GM12878 (cell line): ENCODE data around the gene UMOD. TPM values are rescaled to one million over a fixed set of nuclear protein-coding genes. Genes with fewer than 3 reads are reported as not detected.

Experiments used
- ATAC-seq: fragments of 200-7000 bp; cut with Tn5 transposase; 3 replicates; pipeline ENCODE4 v1.9.1; 2020; ENCODE audit warnings: mild to moderate bottlenecking, moderate library complexity
- BruUV-seq: library from RNA; stranded (reverse); fragments of 400-500 nt; replicated peaks from 2 replicates; lab custom pipeline; 2021; lab: Mats Ljungman, UMichigan
- CTCF ChIA-PET: fragments of 300-600 bp; sonication (Branson Sonifier 250); formaldehyde crosslinking; extraction: SDS; loops from one replicate; lab custom pipeline; 2021; ENCODE audit warnings: inconsistent platforms; lab: Yijun Ruan, JAX
- POLR2A ChIA-PET: fragments of 350-600 bp; formaldehyde crosslinking; extraction: SDS; loops from one replicate; lab custom pipeline; 2021; ENCODE audit warnings: inconsistent platforms; lab: Charles Lee
- RAD21 ChIA-PET: fragments of 300-600 bp; sonication (Branson Sonifier 250); formaldehyde crosslinking; loops from one replicate; lab custom pipeline; 2023; ENCODE audit warnings: antibody characterized with exemption; ENCODE audit not compliant: unreplicated experiment; lab: Charles Lee
- SMC1A ChIA-PET: fragments of 300-600 bp; sonication (Branson Sonifier 250); formaldehyde crosslinking; loops from one replicate; lab custom pipeline; 2023; ENCODE audit not compliant: unreplicated experiment, uncharacterized antibody; lab: Charles Lee
- DNase-seq: peaks from one replicate; pipeline ENCODE4 v3.0.0-alpha.2; 2011; ENCODE audit warnings: low read depth, low spot score
- FAIRE-seq: peaks from 3 replicates; lab custom pipeline; 2011; peaks lifted over from hg19 to GRCh38; lab: Jason Lieb, UNC
- H2AFZ ChIP-seq: 2 replicates; pipeline ENCODE4 v1.6.0; 2011; ENCODE audit warnings: low read depth, low read length, control low read depth; ENCODE audit not compliant: control insufficient read depth
- H3K27ac ChIP-seq: 2 replicates; pipeline ENCODE4 v1.5.1; 2011; ENCODE audit warnings: control low read depth; ENCODE audit not compliant: control insufficient read depth, insufficient read depth
- H3K27me3 ChIP-seq, 2 experiments: replicated peaks in 1 of 2; 2 replicates each; pipeline versions ENCODE4 v1.6.0 to v1.6.1; 2011; ENCODE audit warnings: low read length in 1 of 2; ENCODE audit not compliant: control insufficient read depth in 2 of 2, insufficient read depth in 2 of 2
- H3K36me3 ChIP-seq, 2 experiments: 2 replicates each; pipeline ENCODE4 v1.5.1; 2011; ENCODE audit warnings: low read length in 1 of 2; ENCODE audit not compliant: control insufficient read depth in 2 of 2, insufficient read depth in 2 of 2
- H3K4me1 ChIP-seq: 2 replicates; pipeline ENCODE4 v1.6.1; 2011; ENCODE audit warnings: mild to moderate bottlenecking, low read length, moderate library complexity, mixed read lengths; ENCODE audit not compliant: control insufficient read depth, insufficient read depth
- H3K4me2 ChIP-seq: 2 replicates; pipeline ENCODE4 v1.6.0; 2011; ENCODE audit warnings: control low read depth; ENCODE audit not compliant: control insufficient read depth, insufficient read depth
- H3K4me3 ChIP-seq: fragments of 200-600 bp; sonication (generic); 2 replicates; pipeline ENCODE4 v1.5.1; 2016
- H3K79me2 ChIP-seq: 2 replicates; pipeline ENCODE4 v1.6.0; 2011; ENCODE audit warnings: low read length; ENCODE audit not compliant: control insufficient read depth, insufficient read depth
- H3K9ac ChIP-seq: 2 replicates; pipeline ENCODE4 v1.8.0; 2011; ENCODE audit warnings: low read length, control low read depth, mixed read lengths; ENCODE audit not compliant: control insufficient read depth, insufficient read depth
- H3K9me3 ChIP-seq: replicated peaks from 3 replicates; pipeline ENCODE4 v1.5.1; 2011; ENCODE audit warnings: mild to moderate bottlenecking, low read length; ENCODE audit not compliant: control insufficient read depth, insufficient read depth
- H4K20me1 ChIP-seq: 2 replicates; pipeline ENCODE4 v1.6.0; 2011; ENCODE audit not compliant: control insufficient read depth, insufficient read depth
- BCLAF1 ChIP-seq: fragments of 450-650 bp; IDR thresholded peaks from 2 replicates; pipeline ENCODE4 v1.6.1; 2017; ENCODE audit warnings: antibody characterized with exemption, mild to moderate bottlenecking, moderate library complexity
- NBN ChIP-seq: fragments of 450-650 bp; IDR thresholded peaks from 2 replicates; pipeline ENCODE4 v1.6.1; 2016
- SUPT20H ChIP-seq: IDR thresholded peaks from 2 replicates; pipeline ENCODE4 v1.6.1; 2011; ENCODE audit warnings: low read depth, mild to moderate bottlenecking, low read length, moderate library complexity, borderline replicate concordance; ENCODE audit not compliant: control insufficient read depth
- WGBS: methylation state at CpG from one replicate; pipeline ENCODE4 v1.1.6; 2016; ENCODE audit warnings: low lambda C conversion rate; ENCODE audit not compliant: insufficient replicate concordance, insufficient coverage; ENCODE audit errors: missing lambda C conversion rate; 5-methylcytosine and 5-hydroxymethylcytosine counted together
- in situ Hi-C: fragments of 300-500 bp; cut with MboI; formaldehyde crosslinking; loops from 9 replicates; pipeline ENCODE4 v1.14.3; 2018; ENCODE audit warnings: mixed read lengths
- intact Hi-C: fragments of 100-400 bp; cut with micrococcal nuclease; formaldehyde crosslinking; loops from one replicate; pipeline ENCODE4 v1.14.2; 2022; ENCODE audit not compliant: unreplicated experiment
- polyA plus RNA-seq, 11 experiments: library from polyadenylated mRNA; depleted of rRNA in 4 of 11; unstranded in 6 of 11; stranded (reverse) in 5 of 11; fragments of >200 nt; fragmentation: Nextera tagmentation in 4 of 11; fragmentation: Illumina TruSeq in 1 of 11; extraction: Ambion mirVana in 4 of 11; extraction: Trizol in 1 of 11; gene quantifications; 1 replicate in 1 of 11; 2 replicates in 10 of 11; pipeline versions ENCODE4 v1.2.1 to v1.2.3, GENCODE V29; 2011 to 2016; ENCODE audit warnings: inconsistent platforms in 2 of 11, missing spikeins in 2 of 11, low read depth in 1 of 11
- total RNA-seq, 4 experiments: library from RNA; depleted of rRNA in 3 of 4; stranded (reverse); fragments of >200 nt in 3 of 4; fragmentation: Illumina TruSeq in 1 of 4; extraction: Trizol in 1 of 4; gene quantifications; 2 replicates each; pipeline versions ENCODE4 v1.2.1 to v1.2.3, GENCODE V29; 2013 to 2021

Gene UMOD
- total and polyA plus RNA-seq, 10 of the 15 experiments (the other 5 are each of a cell fraction or from before 2014, with no cell fraction given) = not detected

GRCh38 chr16:20388854-20389253 is 36.3 kb upstream of the UMOD start:
- no peak for FAIRE-seq
- H3K27me3 ChIP-seq = no peaks in the 10 kb centered on the region
- no peak for ATAC-seq
- H3K4me2 ChIP-seq = no peak overlapping the region
- in situ Hi-C loops = no loop called here
- H3K4me1 ChIP-seq = no peaks in the 10 kb centered on the region
- WGBS = 0% methylated on average over 1 of the region's 1 CpG
- BruUV-seq = no TSS peak
- H3K36me3 ChIP-seq = no peaks in the 10 kb centered on the region
- H2AFZ ChIP-seq = no peak overlapping the region
- no peak overlapping the region for H3K27ac ChIP-seq
- CTCF ChIA-PET = interaction anchor here (0.7 to 6.4 kb wide), 2 partner anchors 481 to 773 kb away, joined by 3 to 137 read pairs; no protein-coding TSS in a partner anchor
- no peak for TF ChIP-seq SUPT20H
- TF ChIP-seq NBN = no peak
- no peak for TF ChIP-seq BCLAF1
- TF ChIP-seq, all 136 proteins: peak for 0
- ChIA-PET SMC1A (no interaction called here), RAD21 (interaction anchor here (0.5 kb wide), 1 partner anchor 672 kb away, joined by 3 read pairs; no protein-coding TSS in a partner anchor), POLR2A (no interaction called here)
- no peaks in the 10 kb centered on the region for H3K9me3 ChIP-seq
- no peaks in the 10 kb centered on the region for H4K20me1 ChIP-seq
- no peak overlapping the region for H3K4me3 ChIP-seq
- no peak for DNase-seq
- no peaks in the 10 kb centered on the region for H3K79me2 ChIP-seq
- intact Hi-C loops = loop anchor here (10.0 kb wide), 1 partner anchor 316 kb away; no protein-coding TSS in a partner anchor
- no peak overlapping the region for H3K9ac ChIP-seq
